Endothelial cell of umbilical vein (primary cell): ENCODE data around the gene LINC01488. TPM values are rescaled to one million over a fixed set of nuclear protein-coding genes. Genes with fewer than 3 reads are reported as not detected.

Experiments used
- BruUV-seq: library from RNA; stranded (reverse); fragments of 400-500 nt; replicated peaks from 2 replicates; lab custom pipeline; 2021; lab: Mats Ljungman, UMichigan
- CTCF ChIA-PET: fragments of 300-600, 350-600 bp; sonication (Branson Sonifier 250); formaldehyde crosslinking; loops from one replicate; lab custom pipeline; 2021; ENCODE audit warnings: antibody characterized with exemption, inconsistent platforms; lab: Charles Lee
- POLR2A ChIA-PET: fragments of 300-600, 350-600 bp; sonication (Branson Sonifier 250); formaldehyde crosslinking; loops from one replicate; lab custom pipeline; 2021; ENCODE audit warnings: antibody characterized with exemption, inconsistent platforms; lab: Charles Lee
- DNase-seq: peaks from one replicate; pipeline ENCODE4 v3.0.0-alpha.2; 2011; ENCODE audit warnings: low read depth, low spot score
- FAIRE-seq: peaks from 2 replicates; lab custom pipeline; 2011; peaks lifted over from hg19 to GRCh38; lab: Jason Lieb, UNC
- H2AFZ ChIP-seq: 2 replicates; pipeline ENCODE4 v1.6.0; 2012; ENCODE audit warnings: low read depth, low read length, control low read depth, inconsistent platforms
- H3K27ac ChIP-seq: 2 replicates; pipeline ENCODE4 v1.5.1; 2011; ENCODE audit warnings: low read depth, mild to moderate bottlenecking, control low read depth, low read length, moderate library complexity; ENCODE audit not compliant: insufficient read depth
- H3K27me3 ChIP-seq, 2 experiments: 2 replicates each; pipeline versions ENCODE4 v1.6.0 to v1.6.1; 2011; ENCODE audit warnings: low read length in 2 of 2, mixed read lengths in 1 of 2; ENCODE audit not compliant: control insufficient read depth in 2 of 2, insufficient read depth in 2 of 2
- H3K36me3 ChIP-seq, 2 experiments: 2 replicates in 1 of 2; 3 replicates in 1 of 2; pipeline ENCODE4 v1.5.1; 2011; ENCODE audit warnings: low read length in 2 of 2, mild to moderate bottlenecking in 1 of 2, moderate library complexity in 1 of 2; ENCODE audit not compliant: control insufficient read depth in 2 of 2, insufficient read depth in 2 of 2; ENCODE audit errors: extremely low read depth in 1 of 2
- H3K4me1 ChIP-seq: 3 replicates; pipeline ENCODE4 v1.5.1; 2011; ENCODE audit warnings: mild to moderate bottlenecking, low read length; ENCODE audit not compliant: control insufficient read depth, insufficient read depth; ENCODE audit errors: extremely low read depth
- H3K4me2 ChIP-seq: 2 replicates; pipeline ENCODE4 v1.6.1; 2011; ENCODE audit warnings: low read length, control low read depth, mixed read lengths; ENCODE audit not compliant: insufficient read depth
- H3K4me3 ChIP-seq, 3 experiments: fragments of 200-600 bp in 1 of 3; sonication (generic), shearing (Covaris generic) in 1 of 3; replicated peaks in 1 of 3; 2 replicates each; pipeline ENCODE4 v1.5.1; 2011 to 2016; ENCODE audit warnings: control low read depth in 3 of 3, low read length in 3 of 3, mild to moderate bottlenecking in 2 of 3, inconsistent platforms in 1 of 3, low read depth in 1 of 3, moderate library complexity in 1 of 3; ENCODE audit not compliant: insufficient read depth in 1 of 3
- H3K79me2 ChIP-seq: 2 replicates; pipeline ENCODE4 v1.6.0; 2012; ENCODE audit warnings: low read length, inconsistent platforms; ENCODE audit not compliant: control insufficient read depth, insufficient read depth
- H3K9ac ChIP-seq: replicated peaks from 2 replicates; pipeline ENCODE3; 2011; ENCODE audit warnings: low read length, control low read depth; ENCODE audit not compliant: insufficient read depth; ENCODE audit errors: extremely low read depth
- H3K9me1 ChIP-seq: replicated peaks from 3 replicates; pipeline ENCODE4 v1.6.0; 2011; ENCODE audit warnings: mild to moderate bottlenecking, low read length; ENCODE audit not compliant: control insufficient read depth, insufficient read depth; ENCODE audit errors: extremely low read depth
- H3K9me3 ChIP-seq: replicated peaks from 2 replicates; pipeline ENCODE4 v1.5.1; 2012; ENCODE audit warnings: low read length, inconsistent platforms; ENCODE audit not compliant: control insufficient read depth, insufficient read depth
- H4K20me1 ChIP-seq: replicated peaks from 2 replicates; pipeline ENCODE3; 2011; ENCODE audit warnings: mild to moderate bottlenecking, low read length; ENCODE audit not compliant: control insufficient read depth, insufficient read depth; ENCODE audit errors: extremely low read depth
- CTCF ChIP-seq, 2 donors: IDR thresholded peaks; 1 replicate in 1 of 2; 2 replicates in 1 of 2; pipeline ENCODE4 v1.5.1; 2011; ENCODE audit warnings: low read length in 2 of 2, mild to moderate bottlenecking in 2 of 2, moderate library complexity in 2 of 2, control low read depth in 1 of 2, inconsistent platforms in 1 of 2, low read depth in 1 of 2; ENCODE audit not compliant: insufficient read depth in 1 of 2; ENCODE audit errors: extremely low read depth in 1 of 2
- EZH2 ChIP-seq: IDR thresholded peaks from 2 replicates; pipeline ENCODE4 v1.6.1; 2012; ENCODE audit warnings: borderline replicate concordance, low read depth, mild to moderate bottlenecking, moderate library complexity, low read length, inconsistent platforms; ENCODE audit not compliant: severe bottlenecking
- FOS ChIP-seq: IDR thresholded peaks from 2 replicates; pipeline ENCODE4 v1.6.1; 2011; ENCODE audit warnings: mild to moderate bottlenecking, low read length, moderate library complexity, borderline replicate concordance; ENCODE audit not compliant: insufficient read depth
- GATA2 ChIP-seq: IDR thresholded peaks from 2 replicates; pipeline ENCODE4 v1.7.0; 2011; ENCODE audit warnings: low read depth, mild to moderate bottlenecking, moderate library complexity, mixed read lengths, low read length; ENCODE audit not compliant: insufficient read length, insufficient read depth
- JUN ChIP-seq: IDR thresholded peaks from 2 replicates; pipeline ENCODE4 v1.6.1; 2011; ENCODE audit warnings: borderline replicate concordance, low read depth; ENCODE audit not compliant: insufficient read length, insufficient read depth
- MAX ChIP-seq: IDR thresholded peaks from 2 replicates; pipeline ENCODE4 v1.6.1; 2011; ENCODE audit not compliant: insufficient read depth, insufficient read length
- MYC ChIP-seq: IDR thresholded peaks from one replicate; pipeline ENCODE4 v1.6.1; 2011; ENCODE audit warnings: mild to moderate bottlenecking, low read depth, low read length
- POLR2A ChIP-seq: IDR thresholded peaks from 2 replicates; pipeline ENCODE4 v1.6.1; 2012; ENCODE audit warnings: low read depth, mild to moderate bottlenecking, control low read depth, low read length
- POLR2AphosphoS5 ChIP-seq: IDR thresholded peaks from 2 replicates; pipeline ENCODE4 v1.6.1; 2012; ENCODE audit warnings: low read depth, mild to moderate bottlenecking, control low read depth, low read length, moderate library complexity; ENCODE audit not compliant: insufficient read depth
- dilution Hi-C: fragments of 300-500 bp; cut with MboI; formaldehyde crosslinking; loops from one replicate; pipeline ENCODE4 v1.15.0; 2019; ENCODE audit warnings: low sequenced_read_pairs; ENCODE audit not compliant: extremely low pct_ligation_motif_present
- intact Hi-C: fragments of 100-400 bp; cut with micrococcal nuclease; formaldehyde crosslinking; loops from one replicate; pipeline ENCODE4 v1.10.0; 2022
- polyA plus RNA-seq, 4 experiments: library from polyadenylated mRNA; depleted of rRNA in 3 of 4; stranded (reverse) in 3 of 4; unstranded in 1 of 4; fragments of >200 nt; gene quantifications; 2 replicates each; pipeline versions ENCODE4 v1.2.1 to v1.2.3, GENCODE V29; 2011 to 2012; ENCODE audit warnings: missing spikeins in 1 of 4
- total RNA-seq: library from RNA; stranded (reverse); gene quantifications from 2 replicates; pipeline ENCODE4 v1.2.3, GENCODE V29; 2021

The LINC01488 gene
- total and polyA plus RNA-seq, 2 donors (not counting 3 experiments of a cell fraction or from before 2014, with no cell fraction given), result not detected

- no peaks in the 10 kb centered on the region for H4K20me1 ChIP-seq
- no peak overlapping the region for H3K27ac ChIP-seq
- peaks cover 7% of the 10 kb centered on the region for H3K9me3 ChIP-seq
- dilution Hi-C loops, result no loop called here
- no peaks in the 10 kb centered on the region for H3K27me3 ChIP-seq
- no peak overlapping the region for H3K9ac ChIP-seq
- TF ChIP-seq FOS (no peak), JUN (no peak), POLR2AphosphoS5 (no peak), MYC (no peak), MAX (no peak), EZH2 (no peak), GATA2 (no peak), POLR2A (no peak), CTCF (IDR thresholded peaks at IDR 0.05; ENCODE audit: extremely low read depth in 1 of 2, insufficient read depth in 1 of 2, low read depth in 1 of 2, low read length in 2 of 2) (no peak)
- no TSS peak for BruUV-seq
- no peak overlapping the region for H3K4me2 ChIP-seq
- no peak overlapping the region for H3K4me3 ChIP-seq
- no peaks in the 10 kb centered on the region for H3K36me3 ChIP-seq
- no peak overlapping the region for H2AFZ ChIP-seq
- FAIRE-seq (no peak), DNase-seq (no peak)
- ChIA-PET CTCF (interaction anchor here (1.2 kb wide), 1 partner anchor 9 kb away, joined by 5 read pairs; no protein-coding TSS in a partner anchor), POLR2A (no interaction called here)
- H3K4me1 ChIP-seq, result no peaks in the 10 kb centered on the region
- H3K9me1 ChIP-seq, result no peaks in the 10 kb centered on the region
- no peaks in the 10 kb centered on the region for H3K79me2 ChIP-seq
- intact Hi-C loops, result no loop called here
These were observed 24.8 kb upstream of the LINC01488 start for GRCh38 chr11:69456712-69457111.
